ENCODE measurements around the gene PRKG1.

- no peak for TF ChIP-seq CTCF (conservative IDR thresholded peaks at IDR 0.05 in 1 of 2, IDR thresholded peaks at IDR 0.05 in 1 of 2; ENCODE audit: low read depth in 1 of 2, low read length in 2 of 2)
- TF ChIP-seq EZH2 (IDR thresholded peaks at IDR 0.05; ENCODE audit: low read length, missing control alignments): no peak
Observed at GRCh38 chr10:52221923-52222322, 1147.6 kb downstream of the PRKG1 start.
